Non-pigmented ciliary epithelial cell (primary cell): ENCODE measurements around the gene E2F2.
A peak's percentile ranks its signal among the peaks of the same experiment; 100 is the strongest.
"Not testable (repeated sequence)": the region's sequence is repeated elsewhere in the genome, so short reads cannot be mapped to it uniquely, and the experiment has no call there.

ENCODE experiments used
- DNase-seq: peaks from one replicate; pipeline ENCODE4 v3.0.0-alpha.2; 2010; ENCODE audit warnings: low read depth

Gene E2F2

DNA sequence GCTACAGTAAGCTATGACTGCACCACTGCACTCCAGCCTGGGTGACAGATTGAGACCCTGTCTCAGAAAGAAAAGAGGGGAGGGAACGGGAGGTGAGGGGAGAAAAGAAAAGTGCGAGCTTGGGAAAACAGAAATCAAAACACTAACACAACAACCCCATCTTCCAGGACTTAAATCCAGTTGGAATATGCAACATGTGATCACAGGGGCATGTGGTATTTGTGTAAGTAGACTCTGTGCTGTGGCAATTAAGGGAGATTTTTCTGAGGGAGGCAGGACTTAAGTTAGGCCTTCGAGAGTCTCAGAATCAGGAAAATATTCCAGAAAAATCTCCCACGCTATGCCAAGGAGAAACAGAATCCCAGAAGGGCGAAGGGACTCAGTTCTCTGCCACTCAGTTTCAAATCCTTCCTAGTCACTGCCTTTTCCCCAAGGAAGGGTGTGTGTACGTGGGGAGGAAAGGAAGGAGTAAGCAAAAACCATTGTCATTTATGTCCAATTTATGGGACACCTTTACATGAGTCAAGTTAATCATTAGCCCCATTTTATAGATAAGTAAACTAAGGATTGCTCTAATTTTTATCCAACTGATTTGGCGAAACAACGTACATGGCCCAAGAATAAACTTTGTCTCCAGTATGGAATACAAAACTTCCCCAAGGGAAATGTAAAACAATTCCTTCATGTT is 16.0 kb upstream of the E2F2 start:
- DNase-seq: no peak

DNA sequence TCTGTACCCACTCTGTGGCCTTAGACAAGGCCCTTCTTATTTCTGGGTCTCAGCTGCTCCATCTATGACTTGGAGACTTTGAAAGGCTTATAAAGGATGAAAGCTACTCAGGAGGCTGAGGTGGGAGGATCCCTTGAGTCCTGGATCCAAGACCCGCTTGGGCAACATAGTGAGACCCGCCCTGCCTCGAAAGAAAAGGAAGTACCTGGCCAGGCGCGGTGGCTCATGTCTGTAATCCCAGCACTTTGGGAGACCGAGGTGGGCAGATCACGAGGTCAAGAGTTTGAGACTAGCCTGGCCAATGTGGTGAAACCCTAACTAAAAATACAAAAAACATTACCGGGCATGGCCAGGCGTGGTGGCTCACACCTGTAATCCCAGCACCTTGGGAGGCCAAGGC is 14.8 kb upstream of the E2F2 start:
- DNase-seq: no peak

DNA sequence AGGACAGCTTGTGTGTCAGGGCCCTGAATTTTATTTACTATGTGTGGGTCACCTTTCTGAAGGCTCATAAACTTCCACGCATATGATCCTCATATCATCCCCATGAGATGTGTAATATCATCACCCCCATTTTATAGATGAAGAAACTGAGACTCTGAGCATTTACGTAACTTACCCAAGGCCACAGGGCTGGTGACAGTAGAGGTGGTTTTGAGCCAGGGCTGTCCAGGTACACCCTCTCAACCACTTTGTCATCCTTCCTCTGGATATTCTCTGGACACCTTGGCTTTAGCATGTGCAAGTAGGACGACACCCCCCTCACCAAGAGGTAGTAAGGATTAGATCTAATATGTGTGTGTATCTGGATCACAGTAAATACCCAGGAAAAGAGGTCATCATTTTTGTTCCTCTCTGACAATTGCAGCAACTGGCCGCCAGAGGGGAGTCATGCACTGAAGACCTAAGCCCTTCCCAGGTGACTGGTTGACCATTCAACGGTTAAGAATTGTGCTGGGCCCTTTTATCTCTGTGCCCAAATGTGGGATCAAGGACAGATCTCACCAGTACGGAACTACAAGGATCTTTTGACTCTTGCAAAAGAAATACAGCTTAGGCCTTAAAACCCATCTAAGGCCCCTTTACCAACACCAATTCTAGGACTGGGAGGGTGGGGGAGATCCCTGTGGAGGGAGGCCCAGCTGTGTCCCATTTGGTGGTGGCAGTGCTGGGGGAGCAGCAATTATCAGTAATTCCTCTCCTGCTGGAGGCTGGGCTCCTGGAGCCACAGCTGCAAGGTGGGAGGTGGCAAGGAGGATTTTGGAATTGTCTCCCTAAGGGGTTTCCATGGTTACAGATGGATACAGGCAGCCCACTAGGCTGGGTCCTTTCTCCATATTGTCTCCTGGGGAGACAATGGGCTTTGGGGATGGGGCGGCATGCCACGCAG is 13.7 kb upstream of the E2F2 start:
- no peak for DNase-seq

DNA sequence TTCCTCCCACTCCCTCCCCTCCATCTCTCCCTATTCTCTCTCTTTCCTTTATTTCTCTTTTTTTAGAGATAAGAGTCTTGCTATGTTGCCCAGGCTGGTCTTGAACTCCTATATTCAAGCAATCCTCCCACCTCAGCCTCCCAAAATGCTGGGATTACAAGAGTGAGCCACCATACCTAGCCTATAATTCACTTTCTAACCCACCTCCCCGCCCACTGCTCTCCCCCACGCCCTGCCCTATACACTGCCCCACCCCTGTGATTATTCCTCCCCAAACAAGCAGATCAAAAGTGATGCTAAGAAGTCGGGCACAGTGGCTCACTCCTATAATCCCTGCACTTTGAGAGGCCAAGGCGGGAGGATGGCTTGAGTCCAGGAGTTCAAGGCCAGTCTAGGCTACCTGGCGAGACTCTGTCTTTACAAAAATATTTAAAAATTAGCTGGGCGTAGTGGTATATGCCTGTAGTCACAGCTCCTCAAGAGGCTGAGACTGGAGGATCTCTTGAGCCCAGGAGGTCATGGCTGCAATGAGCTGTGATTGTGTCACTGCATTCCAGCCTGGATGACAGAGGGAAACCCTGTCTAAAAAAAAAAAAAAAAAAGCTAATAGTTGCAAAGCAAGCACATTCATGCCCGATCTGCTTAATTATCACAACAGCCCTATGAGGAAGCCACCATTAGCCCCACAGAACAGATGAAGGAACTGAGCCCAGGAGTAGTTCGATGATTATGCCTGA is 12.8 kb upstream of the E2F2 start:
- no peak for DNase-seq

DNA sequence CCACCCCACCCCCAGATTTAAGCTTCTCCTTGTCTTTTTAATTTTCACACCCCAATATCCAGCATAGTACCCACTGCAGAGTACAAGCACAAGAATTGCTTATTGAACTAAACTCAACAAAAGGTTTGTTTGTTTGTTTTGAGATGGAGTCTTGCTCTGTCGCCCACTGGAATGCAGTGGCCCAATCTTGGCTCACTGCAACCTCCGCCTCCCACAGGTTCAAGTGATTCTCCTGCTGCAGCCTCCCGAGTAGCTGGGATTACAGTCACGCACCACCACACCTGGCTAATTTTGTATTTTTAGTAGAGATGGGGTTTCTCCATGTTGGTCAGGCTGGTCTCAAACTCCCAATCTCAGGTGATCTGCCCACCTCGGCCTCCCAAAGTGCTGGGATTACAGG is 11.9 kb upstream of the E2F2 start:
- DNase-seq: not testable (repeated sequence)

DNA sequence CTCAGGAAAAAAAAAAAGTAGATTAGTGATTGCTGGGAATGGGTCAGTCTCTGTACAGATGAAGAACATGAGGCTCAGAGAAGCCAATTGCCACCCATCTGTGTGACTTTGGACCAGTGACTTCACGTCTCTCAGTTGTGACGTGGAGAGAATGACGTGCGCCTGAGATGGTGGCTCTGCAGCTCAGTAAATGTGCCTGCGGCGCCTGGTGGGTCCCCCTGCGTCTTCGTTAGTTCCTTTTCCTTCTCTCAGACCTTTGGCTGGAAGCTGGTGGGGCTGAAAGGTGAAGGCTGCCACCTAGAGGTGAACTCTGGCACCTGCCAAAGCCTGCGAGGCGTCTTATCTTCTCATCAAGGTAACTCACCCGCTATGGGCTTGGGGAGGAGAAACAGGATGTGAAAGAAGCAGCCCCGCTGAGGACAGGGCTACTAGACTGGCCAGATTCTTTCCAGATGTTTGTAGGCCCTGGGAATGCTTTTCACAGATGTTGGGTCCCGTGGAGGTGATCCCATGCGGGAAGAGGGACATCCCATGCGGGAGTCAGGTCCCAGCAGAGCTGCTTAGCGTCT is 8.7 kb upstream of the E2F2 start:
- DNase-seq: peak; percentile 71

DNA sequence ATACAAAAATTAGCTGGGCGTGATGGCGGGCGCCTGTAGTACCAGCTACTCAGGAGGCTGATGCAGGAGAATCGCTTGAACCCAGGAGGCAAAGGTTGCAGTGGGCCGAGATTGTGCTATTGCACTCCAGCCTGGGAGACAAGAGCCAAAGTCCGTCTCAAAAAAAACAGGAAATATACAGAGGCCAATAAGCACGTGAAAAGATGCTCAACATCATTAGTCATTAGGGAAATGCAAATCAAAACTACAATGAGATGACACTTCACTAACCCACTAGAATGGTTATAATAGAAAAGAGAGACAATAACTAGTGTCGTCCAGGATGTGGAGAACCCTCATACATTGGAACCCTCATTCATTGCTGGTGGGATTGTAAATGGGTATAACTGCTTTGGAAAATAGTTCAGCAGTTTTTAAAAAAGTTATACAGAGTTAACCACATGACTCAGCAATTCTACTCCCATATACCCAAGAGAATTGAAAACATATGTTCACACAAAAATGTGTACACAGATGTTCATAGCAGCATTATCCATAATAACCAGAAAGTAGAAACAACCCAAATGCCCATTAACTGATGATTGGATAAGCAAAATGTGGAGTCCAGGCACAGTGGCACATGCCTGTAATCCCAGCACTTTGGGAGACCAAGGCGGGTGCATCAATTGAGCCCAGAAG is 6.4 kb upstream of the E2F2 start:
- no peak for DNase-seq

DNA sequence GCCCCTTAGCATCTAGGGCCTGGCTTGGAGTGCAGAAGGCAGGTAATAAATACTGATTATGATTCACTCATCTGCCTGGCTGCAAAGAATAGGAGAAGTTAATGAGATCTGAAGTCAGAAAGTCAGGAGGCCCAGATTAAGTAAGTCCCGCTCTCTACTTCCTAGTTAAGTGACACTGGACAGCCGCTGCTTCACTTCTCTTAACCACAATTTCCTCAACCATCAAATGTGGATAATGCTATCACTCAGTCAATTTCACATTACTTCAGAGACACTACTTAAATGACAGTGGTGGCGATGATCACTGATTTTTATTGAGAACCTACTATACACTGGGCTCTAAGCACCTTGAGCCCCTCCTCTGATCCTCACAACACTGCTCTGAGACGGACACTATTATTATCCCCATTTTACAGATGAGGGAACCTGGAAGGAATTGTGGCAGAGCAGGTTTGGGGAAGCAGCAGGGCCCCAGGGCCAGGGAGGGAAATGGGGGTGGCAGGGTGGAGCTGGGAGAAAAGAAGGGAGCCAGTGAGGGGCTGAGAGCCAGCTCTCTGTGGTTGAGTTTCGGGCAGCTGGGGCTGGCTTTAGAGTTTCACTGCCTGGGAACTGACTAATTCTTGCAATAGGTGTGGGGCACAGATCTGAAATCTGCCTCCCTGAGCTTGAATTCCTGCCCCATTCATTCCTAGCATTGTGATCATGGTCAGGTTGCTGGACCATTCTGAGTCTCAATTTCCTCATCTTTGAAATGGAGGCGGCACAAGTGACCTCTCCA is 2.4 kb upstream of the E2F2 start:
- DNase-seq: no peak

DNA sequence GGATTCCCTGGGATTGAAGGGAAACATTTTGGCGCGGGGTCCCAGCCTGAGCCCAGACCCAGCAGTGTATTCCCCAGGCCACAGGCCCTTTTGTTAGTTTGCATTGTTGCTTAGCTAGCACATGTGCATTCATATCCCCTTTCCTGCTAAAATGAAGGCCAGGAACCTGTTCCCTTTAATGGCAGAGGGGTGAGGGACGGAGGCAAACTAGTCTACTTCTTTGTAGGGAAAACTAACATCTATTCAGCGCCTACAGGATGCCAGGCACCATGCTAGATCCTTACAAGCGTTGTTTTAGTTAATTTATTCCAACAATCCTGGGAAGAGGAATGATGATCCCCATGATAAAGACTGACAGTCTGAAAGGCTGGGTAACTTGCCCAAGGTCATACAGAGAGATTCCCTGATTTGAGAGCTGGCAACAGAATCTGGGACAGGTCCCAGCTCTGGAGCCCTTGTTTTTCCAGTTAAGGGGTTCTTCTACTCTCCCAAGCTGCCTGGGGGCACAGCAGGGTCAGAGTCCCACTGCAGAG is 595 bp upstream of the E2F2 start:
- DNase-seq: no peak

DNA sequence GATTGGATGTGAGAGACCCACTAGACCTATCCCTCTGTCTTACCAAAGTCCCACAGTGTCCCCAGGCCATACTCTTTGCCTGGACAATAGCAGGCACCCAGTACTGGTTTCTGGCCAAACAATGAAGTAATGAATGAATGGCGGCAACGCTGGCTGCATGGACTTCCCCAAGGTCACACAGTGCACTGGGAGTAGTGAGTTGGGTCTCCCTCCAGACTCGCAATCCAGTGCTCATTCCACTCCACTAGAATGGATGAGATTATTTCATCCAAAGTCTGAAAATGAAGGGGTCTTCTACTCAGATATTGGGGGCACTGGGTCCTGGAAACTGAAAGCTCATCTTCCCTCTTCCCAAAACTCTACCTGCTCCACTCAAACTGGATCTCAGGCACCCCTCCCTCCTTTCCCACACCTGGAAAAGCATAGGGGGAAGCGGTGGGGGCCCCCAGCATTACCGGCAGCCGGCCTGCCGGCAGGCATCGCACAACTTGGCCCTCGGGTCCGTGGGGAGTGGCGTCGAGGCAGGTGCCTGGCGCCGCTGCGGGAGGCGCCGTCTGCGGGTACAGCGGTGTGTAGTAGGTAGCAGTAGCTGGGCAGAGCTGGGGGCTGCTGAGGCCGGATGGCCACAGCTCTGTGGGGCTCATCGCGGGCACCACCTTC is 816 bp downstream of the E2F2 start:
- no peak for DNase-seq

DNA sequence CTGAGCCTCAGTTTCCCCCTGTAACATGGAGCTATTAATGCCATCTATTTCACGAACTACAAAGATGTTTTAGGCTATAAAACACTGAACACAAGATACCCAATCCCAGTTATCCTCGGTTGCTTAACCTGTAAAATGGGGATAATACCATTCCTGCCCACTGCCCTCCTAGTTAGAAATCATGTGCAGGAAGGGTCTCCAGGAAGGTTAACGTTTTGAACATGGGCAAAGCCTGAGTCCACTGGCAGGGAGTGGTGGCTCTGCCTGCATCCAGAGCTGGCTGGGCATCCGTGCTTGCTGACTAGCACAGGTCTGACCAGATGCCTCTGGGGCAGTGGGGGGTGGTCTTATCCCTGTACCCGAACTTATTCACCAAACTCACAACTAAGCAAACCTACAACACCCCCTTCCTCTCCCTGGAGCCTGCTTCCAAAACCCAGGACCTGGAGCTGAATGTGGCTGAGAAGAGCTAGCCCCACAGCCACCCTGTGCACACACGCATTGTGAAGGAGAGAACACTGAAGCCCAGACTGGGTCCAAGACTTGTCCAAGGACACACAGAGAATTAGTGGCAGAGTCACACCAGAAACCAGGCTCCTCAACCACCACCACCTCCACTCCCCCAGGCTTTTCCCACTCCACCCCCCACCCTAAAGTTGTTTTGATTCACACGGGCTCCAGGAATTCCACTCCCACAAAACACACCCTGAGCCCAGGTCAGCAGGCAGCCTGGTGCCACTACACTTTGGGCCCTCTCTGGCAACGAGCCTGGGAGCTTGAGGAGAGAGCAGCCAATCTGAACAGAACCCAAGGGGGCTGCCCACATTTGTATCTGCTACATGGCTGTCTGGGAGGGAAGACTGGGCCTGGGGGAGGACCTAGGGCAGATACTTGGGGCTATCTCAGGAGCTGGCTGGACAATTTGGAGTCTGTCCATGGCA is 1.6 kb downstream of the E2F2 start:
- no peak for DNase-seq

DNA sequence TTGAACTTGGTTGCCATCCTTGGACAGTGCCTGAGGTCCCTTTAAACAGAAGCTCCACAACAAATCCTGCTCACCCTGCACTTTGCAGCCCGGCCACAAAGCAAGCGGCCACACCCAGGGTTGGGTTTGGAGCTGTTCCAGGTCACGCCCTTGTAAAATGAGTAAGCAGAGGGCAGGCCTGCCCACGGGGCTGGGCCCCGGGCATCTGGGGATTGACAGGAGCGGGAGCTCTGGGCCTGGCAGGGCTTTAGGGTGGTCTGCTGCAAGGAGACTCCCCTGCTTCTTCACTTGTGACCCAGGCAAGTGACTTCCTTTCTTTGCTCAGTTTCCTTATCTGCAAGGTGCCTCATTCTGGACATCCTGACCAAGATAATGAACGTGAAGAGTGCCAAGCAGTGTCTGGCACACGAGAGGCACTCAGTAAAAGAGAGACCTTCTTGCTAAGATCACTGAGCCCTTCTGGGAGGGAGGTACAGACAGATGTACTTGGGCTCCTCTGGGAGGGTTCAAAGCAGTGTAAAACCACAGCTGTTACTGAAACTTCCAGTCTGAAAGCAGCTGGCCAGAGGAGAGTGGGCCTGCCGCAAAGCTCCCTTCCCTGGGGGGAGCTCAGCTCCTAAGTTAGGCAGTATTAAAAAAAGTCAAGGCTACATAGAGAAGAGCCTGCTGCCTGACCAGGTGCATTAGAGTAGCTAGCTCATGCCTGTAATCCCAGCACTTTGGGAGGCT is 2.6 kb downstream of the E2F2 start:
- no peak for DNase-seq

DNA sequence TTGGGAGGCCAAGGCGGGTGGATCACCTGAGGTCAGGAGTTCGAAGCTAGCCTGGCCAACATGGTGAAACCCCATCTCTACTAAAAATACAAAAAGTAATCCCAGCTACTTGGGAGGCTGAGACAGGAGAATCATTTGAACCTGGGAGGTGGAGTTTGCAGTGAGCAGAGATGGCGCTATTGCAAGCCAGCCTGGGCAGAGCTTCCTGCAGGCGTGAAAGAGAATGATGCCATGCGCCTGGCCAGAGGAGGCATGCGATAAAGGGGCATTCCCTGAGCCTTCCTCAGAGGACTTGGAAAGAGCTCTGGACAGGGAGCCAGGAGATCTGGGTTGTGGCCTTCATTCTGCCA is 3.2 kb downstream of the E2F2 start:
- no peak for DNase-seq

DNA sequence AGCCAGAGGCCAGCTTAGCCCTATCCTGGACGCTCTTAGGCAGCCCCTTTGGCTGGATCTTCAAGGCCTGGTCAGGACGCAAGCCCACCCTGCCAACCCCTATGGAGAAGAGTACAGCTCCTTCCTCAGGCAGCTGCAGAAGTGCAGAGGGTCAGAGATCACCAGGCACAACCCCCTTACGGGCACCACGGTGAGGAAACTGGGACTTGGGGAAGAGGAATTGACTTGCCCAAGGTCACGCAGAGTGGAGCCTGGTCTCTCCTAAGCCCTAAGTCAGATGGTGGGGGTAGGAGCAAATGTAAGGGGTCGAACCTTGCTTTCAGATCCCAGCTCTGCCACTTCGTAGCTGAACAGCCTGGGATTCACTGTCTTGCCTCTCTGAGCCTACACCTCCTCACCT is 3.7 kb downstream of the E2F2 start:
- no peak for DNase-seq

DNA sequence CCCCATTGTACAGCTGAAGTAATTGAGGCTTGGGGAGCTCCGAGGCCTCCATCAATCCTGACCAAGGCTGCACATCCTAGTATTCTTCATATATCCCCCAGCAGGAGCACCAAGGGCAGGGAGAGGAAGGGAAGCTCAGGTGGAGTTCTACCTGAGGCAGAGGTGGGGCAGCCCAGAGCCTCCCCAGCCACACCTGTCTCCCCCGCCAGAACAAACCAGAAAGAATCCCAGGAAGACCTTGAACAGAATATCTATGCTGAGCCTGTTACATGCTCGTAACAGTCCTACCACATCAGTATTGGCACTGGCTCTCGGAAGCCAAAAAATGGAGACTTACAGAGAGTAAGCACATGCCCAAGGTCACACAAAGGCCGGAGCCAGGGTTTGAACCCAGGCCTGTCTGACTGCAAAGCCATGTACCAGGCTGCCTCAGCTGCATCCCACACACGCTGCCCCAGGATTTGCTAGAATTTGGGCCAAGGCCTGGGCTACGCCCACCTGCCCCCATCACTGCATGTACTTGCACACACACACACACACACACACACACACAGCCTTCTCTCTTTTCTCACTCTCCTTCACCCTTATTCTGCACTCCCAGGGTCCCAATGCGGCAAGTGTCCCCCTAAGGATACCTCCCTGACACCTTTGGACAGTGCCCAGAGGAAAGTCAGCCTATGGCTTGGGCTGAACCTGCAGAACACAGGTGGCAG is 4.5 kb downstream of the E2F2 start:
- DNase-seq: no peak

DNA sequence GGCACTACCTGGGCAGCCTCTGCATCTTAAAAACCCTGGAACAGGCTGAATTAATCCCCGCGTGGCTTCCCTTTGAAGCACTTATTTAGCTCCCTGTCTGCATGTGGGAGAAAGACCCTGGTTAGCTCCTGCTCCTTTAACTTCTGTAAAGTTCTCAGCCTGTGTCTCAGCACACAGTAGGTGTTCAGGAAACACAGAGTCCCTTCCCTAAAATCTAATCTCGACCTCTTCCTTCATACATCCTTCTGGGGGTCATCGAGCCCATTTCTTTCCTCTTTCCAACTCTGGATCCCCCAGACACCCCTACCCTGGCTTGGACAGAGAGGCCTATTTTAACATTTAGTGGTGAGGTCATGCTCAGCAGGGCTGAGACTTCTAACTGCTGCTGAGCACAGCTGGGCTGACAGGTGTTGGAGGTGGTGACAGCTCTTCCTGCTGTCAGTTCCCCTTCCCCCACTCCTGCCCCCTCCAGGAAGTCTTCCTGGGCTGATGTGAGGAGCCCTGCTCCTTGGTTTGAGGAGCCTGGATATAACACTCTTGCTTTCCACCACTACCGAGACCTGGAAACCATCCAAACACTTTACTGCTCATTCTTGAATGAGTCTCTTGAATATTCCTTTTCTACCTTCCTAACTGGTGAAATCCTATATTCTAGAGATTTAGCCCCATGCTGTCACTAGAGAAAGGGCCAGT is 5.3 kb downstream of the E2F2 start:
- DNase-seq: no peak

DNA sequence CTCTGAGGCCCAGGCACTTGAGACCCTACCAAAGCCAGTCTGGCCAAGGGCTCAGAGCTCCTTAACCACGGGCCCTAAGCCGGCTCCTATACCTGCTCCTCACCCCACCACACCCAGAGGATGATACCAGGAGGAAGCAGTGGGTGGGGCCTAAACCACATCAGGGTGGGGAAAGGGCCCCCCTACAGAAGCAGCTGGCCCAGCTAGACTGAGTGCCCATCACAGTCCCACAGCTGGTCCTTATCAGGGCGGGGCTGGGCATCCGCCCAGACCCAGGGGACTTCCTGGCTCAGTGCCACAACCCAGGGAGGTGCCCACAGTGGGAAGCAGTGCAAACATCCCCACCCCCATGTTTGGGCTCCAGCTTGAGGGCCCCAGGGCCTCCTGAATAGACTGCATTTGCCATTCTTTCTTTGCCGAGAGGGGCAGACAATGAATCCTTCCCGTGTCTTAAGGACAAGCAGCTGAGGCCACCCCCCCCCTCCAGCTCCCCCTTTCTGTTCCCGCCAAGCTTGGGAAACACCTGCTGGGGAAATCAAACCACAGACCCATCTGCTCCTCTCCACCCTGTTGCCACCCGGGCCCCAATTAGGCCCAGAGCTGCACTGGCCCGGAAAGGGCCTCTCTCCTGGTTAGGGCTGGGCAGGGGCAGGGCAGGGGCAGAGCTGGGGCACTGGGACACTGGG is 6.2 kb downstream of the E2F2 start:
- no peak for DNase-seq
